WTC11 (cell line): Measurements from ENCODE around the gene GABRB1. TPM values are rescaled to one million over a fixed set of nuclear protein-coding genes. Genes with fewer than 3 reads are reported as not detected.

Source experiments
- ATAC-seq: fragments of 200-7000 bp; cut with Tn5 transposase; 2 replicates; pipeline ENCODE4 v1.10.0; 2021; ENCODE audit warnings: mild to moderate bottlenecking, moderate library complexity
- CTCF ChIA-PET: fragments of 300-600 bp; sonication (Branson Sonifier 250); formaldehyde crosslinking; loops from one replicate; lab custom pipeline; 2021; ENCODE audit warnings: antibody characterized with exemption; lab: Charles Lee
- POLR2A ChIA-PET: fragments of 350-600 bp; sonication (Branson Sonifier 250); formaldehyde crosslinking; loops from one replicate; lab custom pipeline; 2021; ENCODE audit warnings: antibody characterized with exemption; lab: Charles Lee
- DNase-seq: peaks from one replicate; pipeline ENCODE4 v3.0.0; 2021; ENCODE audit warnings: low spot score
- H3K27ac Mint-ChIP-seq: 2 replicates; pipeline ENCODE4 v1.8.0; 2021; ENCODE audit warnings: mixed read lengths
- H3K27me3 Mint-ChIP-seq: 2 replicates; pipeline ENCODE4 v1.8.0; 2021; ENCODE audit warnings: low read depth, mild to moderate bottlenecking, moderate library complexity, mixed read lengths
- H3K36me3 Mint-ChIP-seq: 2 replicates; pipeline ENCODE4 v1.8.0; 2021; ENCODE audit warnings: mixed read lengths
- H3K4me1 Mint-ChIP-seq: 2 replicates; pipeline ENCODE4 v1.8.0; 2022; ENCODE audit warnings: mixed read lengths
- H3K4me3 Mint-ChIP-seq: 2 replicates; pipeline ENCODE4 v1.8.0; 2021; ENCODE audit warnings: mild to moderate bottlenecking, moderate library complexity, mixed read lengths
- H3K9me3 Mint-ChIP-seq: 2 replicates; pipeline ENCODE4 v1.8.0; 2021; ENCODE audit warnings: mixed read lengths
- ARID4B ChIP-seq: sonication (generic); formaldehyde crosslinking; IDR thresholded peaks from 2 replicates; pipeline ENCODE4 v1.8.0; 2023; ENCODE audit warnings: missing genetic modification reagents, mild to moderate bottlenecking, borderline replicate concordance
- CDX4 ChIP-seq: fragments of 250-450 bp; sonication (Bioruptor Pico); IDR thresholded peaks from 2 replicates; pipeline ENCODE4 v1.9.0; 2021; ENCODE audit warnings: moderate library complexity, mild to moderate bottlenecking, inconsistent platforms, borderline replicate concordance
- CREB1 ChIP-seq: sonication (generic); formaldehyde crosslinking; IDR thresholded peaks from 2 replicates; pipeline ENCODE4 v1.8.0; 2023; ENCODE audit warnings: mild to moderate bottlenecking, missing genetic modification reagents
- CTCF ChIP-seq: fragments of 200-600 bp; IDR thresholded peaks from 2 replicates; pipeline ENCODE4 v1.8.0; 2022; ENCODE audit warnings: antibody characterized with exemption
- E2F5 ChIP-seq: sonication (generic); formaldehyde crosslinking; IDR thresholded peaks from 2 replicates; pipeline ENCODE4 v1.8.1; 2022; ENCODE audit warnings: mild to moderate bottlenecking, moderate library complexity, missing genetic modification reagents
- FOXJ3 ChIP-seq: sonication (generic); formaldehyde crosslinking; IDR thresholded peaks from 2 replicates; pipeline ENCODE4 v1.9.0; 2021; ENCODE audit warnings: missing genetic modification reagents, mild to moderate bottlenecking, borderline replicate concordance
- FOXP4 ChIP-seq: sonication (generic); formaldehyde crosslinking; IDR thresholded peaks from 2 replicates; pipeline ENCODE4 v1.8.0; 2022; ENCODE audit warnings: mild to moderate bottlenecking, missing genetic modification reagents
- HMGXB4 ChIP-seq: sonication (generic); formaldehyde crosslinking; IDR thresholded peaks from 2 replicates; pipeline ENCODE4 v1.8.1; 2023; ENCODE audit warnings: mild to moderate bottlenecking, moderate library complexity, missing genetic modification reagents
- JAZF1 ChIP-seq: fragments of 250-450 bp; sonication (Bioruptor Pico); IDR thresholded peaks from 2 replicates; pipeline ENCODE4 v1.9.0; 2021; ENCODE audit warnings: moderate library complexity, mild to moderate bottlenecking, inconsistent platforms
- JUN ChIP-seq: sonication (generic); formaldehyde crosslinking; IDR thresholded peaks from 2 replicates; pipeline ENCODE4 v1.8.0; 2023; ENCODE audit warnings: mild to moderate bottlenecking, missing genetic modification reagents
- MYBL2 ChIP-seq: sonication (generic); formaldehyde crosslinking; IDR thresholded peaks from 2 replicates; pipeline ENCODE4 v1.8.1; 2023; ENCODE audit warnings: mild to moderate bottlenecking, moderate library complexity, missing genetic modification reagents
- ZBTB43 ChIP-seq: sonication (generic); formaldehyde crosslinking; IDR thresholded peaks from 2 replicates; pipeline ENCODE4 v1.8.1; 2023; ENCODE audit warnings: mild to moderate bottlenecking, missing genetic modification reagents
- ZNF263 ChIP-seq: sonication (generic); formaldehyde crosslinking; IDR thresholded peaks from 2 replicates; pipeline ENCODE4 v1.8.1; 2022; ENCODE audit warnings: low read depth, mild to moderate bottlenecking, moderate library complexity, missing genetic modification reagents
- total RNA-seq: library from RNA; stranded (reverse); gene quantifications from 3 replicates; pipeline ENCODE4 v1.2.3, GENCODE V29; 2021

Gene GABRB1
- total RNA-seq, 1 experiment from 2014 or later, result 0.66 TPM

- POLR2A ChIA-PET, result no interaction called here
- no peak overlapping the region for H3K4me3 Mint-ChIP-seq
- H3K4me1 Mint-ChIP-seq, result no peaks in the 10 kb centered on the region
Measured at GRCh38 chr4:47382846-47383360, 351.5 kb downstream of the GABRB1 start.

More at GRCh38 chr4:47382846-47383360, 351.5 kb downstream of the GABRB1 start:
- CTCF ChIA-PET, result interaction anchor here (1.0 to 1.1 kb wide), 5 partner anchors 259 to 735 kb away, joined by 3 to 5 read pairs (median 3); no protein-coding TSS in a partner anchor
- Mint-ChIP-seq H3K27me3 (no peaks in the 10 kb centered on the region), H3K27ac (no peak overlapping the region), H3K9me3 (no peaks in the 10 kb centered on the region), H3K36me3 (no peaks in the 10 kb centered on the region)
- ATAC-seq (no peak), DNase-seq (no peak)
- TF ChIP-seq ZBTB43 (CRISPR knock-in tag) (no peak), ARID4B (no peak), ZNF263 (CRISPR knock-in tag) (no peak), JUN (no peak), E2F5 (CRISPR knock-in tag) (no peak), MYBL2 (CRISPR knock-in tag) (no peak), HMGXB4 (CRISPR knock-in tag) (no peak), FOXP4 (no peak), CTCF (no peak), CREB1 (CRISPR knock-in tag) (no peak), FOXJ3 (CRISPR knock-in tag) (no peak), JAZF1 (CRISPR knock-in tag) (no peak), CDX4 (no peak)
